ENCODE results near the gene TRAF7.

DNA sequence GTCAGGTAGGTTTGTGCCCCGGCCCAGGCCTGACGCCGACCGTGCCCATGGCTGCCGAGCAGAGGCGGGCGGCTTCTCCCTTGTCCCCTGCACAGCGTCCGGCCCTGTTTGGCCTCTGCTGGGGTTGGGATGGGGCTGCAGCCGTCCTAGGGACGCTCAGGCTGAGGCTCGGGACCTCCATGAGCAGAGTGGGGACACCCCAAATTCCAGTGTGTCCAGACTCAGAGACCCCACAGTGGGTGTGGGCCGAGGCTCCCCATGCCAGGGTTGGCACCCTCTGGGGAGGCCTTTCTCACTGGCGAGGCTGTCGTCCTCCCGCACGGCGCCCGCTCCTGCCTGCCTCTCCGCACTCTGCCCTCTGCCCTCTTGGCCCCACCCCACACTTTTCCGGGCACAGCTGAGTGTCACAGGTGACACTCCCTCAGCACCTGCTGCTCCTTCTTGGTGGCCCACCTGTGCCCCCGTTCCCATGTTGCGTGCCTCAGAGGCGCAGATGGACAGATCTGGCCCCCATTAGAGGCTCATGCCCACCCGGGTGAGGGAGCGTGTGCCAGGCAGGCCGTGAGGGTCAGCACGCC lies 16.1 kb downstream of the TRAF7 start:
- TF ChIP-seq PKNOX1 (IDR thresholded peaks at IDR 0.05) = no peak
- no peak for TF ChIP-seq FOXK2 (IDR thresholded peaks at IDR 0.05)
- TF ChIP-seq FOXM1 (IDR thresholded peaks at IDR 0.05; ENCODE audit: borderline replicate concordance) = no peak
- TF ChIP-seq SP1 (IDR thresholded peaks at IDR 0.05) = no peak
- no peak for TF ChIP-seq ELF4 (IDR thresholded peaks at IDR 0.05)
- no peak for TF ChIP-seq BHLHE40 (IDR thresholded peaks at IDR 0.05; ENCODE audit: borderline replicate concordance)
- no peak for TF ChIP-seq SUZ12 (IDR thresholded peaks at IDR 0.05)
- TF ChIP-seq L3MBTL2 (conservative IDR thresholded peaks at IDR 0.05) = no peak
- no peak for TF ChIP-seq NFRKB (IDR thresholded peaks at IDR 0.05)
- no peak for TF ChIP-seq FOXA1 (IDR thresholded peaks at IDR 0.05)
- TF ChIP-seq HDGF (IDR thresholded peaks at IDR 0.05; ENCODE audit: borderline replicate concordance) = no peak
- no peak for TF ChIP-seq TARDBP (IDR thresholded peaks at IDR 0.05)

Measured in HEK293T (cell line).